Sigmoid colon (tissue), 7 donors: ENCODE results near the gene LPCAT1. TPM values are rescaled to one million over a fixed set of nuclear protein-coding genes. Genes with fewer than 3 reads are reported as not detected.

Experiments used
- DNase-seq: peaks from one replicate; pipeline ENCODE4 v3.0.0-alpha.2; 2019
- H3K27ac ChIP-seq, 4 donors: fragments of 200-600 bp; sonication (generic); one replicate each; pipeline ENCODE4 v1.5.1; 2016 to 2019; ENCODE audit warnings: mild to moderate bottlenecking in 1 of 4
- H3K27me3 ChIP-seq, 3 donors: fragments of 200-600 bp; sonication (generic); one replicate each; pipeline ENCODE4 v1.5.1; 2019; ENCODE audit warnings: mild to moderate bottlenecking in 1 of 3
- H3K36me3 ChIP-seq, 4 donors: fragments of 200-600 bp; sonication (generic); one replicate each; pipeline ENCODE4 v1.5.1; 2016 to 2019
- H3K4me1 ChIP-seq, 4 donors: fragments of 200-600 bp; sonication (generic); one replicate each; pipeline ENCODE4 v1.5.1; 2017 to 2019
- H3K4me3 ChIP-seq, 4 donors: fragments of 200-600 bp; sonication (generic); one replicate each; pipeline ENCODE4 v1.5.1; 2017 to 2019; ENCODE audit warnings: mild to moderate bottlenecking in 2 of 4, moderate library complexity in 1 of 4
- H3K9me3 ChIP-seq, 4 donors: fragments of 200-600 bp in 3 of 4; sonication (generic) in 3 of 4; one replicate each; pipeline versions ENCODE4 v1.5.1 to v1.6.1; 2013 to 2019
- EP300 ChIP-seq, 4 donors: sonication (generic); formaldehyde crosslinking; IDR thresholded peaks; one replicate each; pipeline ENCODE4 v1.6.1; 2017; ENCODE audit warnings: antibody characterized with exemption in 4 of 4
- POLR2A ChIP-seq, 2 donors: fragments of 450-650 bp; IDR thresholded peaks; one replicate each; pipeline ENCODE4 v1.6.1; 2016; ENCODE audit warnings: antibody characterized with exemption in 2 of 2, mild to moderate bottlenecking in 2 of 2, moderate library complexity in 2 of 2
- POLR2AphosphoS5 ChIP-seq, 4 donors: sonication (generic); formaldehyde crosslinking; IDR thresholded peaks; one replicate each; pipeline ENCODE4 v1.6.1; 2017; ENCODE audit warnings: antibody characterized with exemption in 4 of 4
- WGBS, 2 donors: extraction: QIAGEN DNeasy Blood & Tissue Kit; methylation state at CpG; one replicate each; pipeline ENCODE4 v1.1.7; 2013; 5-methylcytosine and 5-hydroxymethylcytosine counted together
- intact Hi-C: fragments of 100-400 bp; cut with DNase I; formaldehyde crosslinking; loops from one replicate; pipeline ENCODE4 v1.15.1; 2023
- polyA plus RNA-seq, 3 donors: library from polyadenylated mRNA; stranded (reverse); fragments of 200-250 nt; gene quantifications; one replicate each; pipeline ENCODE4 v1.2.3, GENCODE V29; 2013
- total RNA-seq, 4 donors: library from RNA; depleted of rRNA; stranded (reverse); fragments of >200 nt; gene quantifications; one replicate each; pipeline ENCODE4 v1.1.0, GENCODE V29; 2016
- TF ChIP-seq, protein P1 (sequence below), 4 experiments: fragments of 450-650 bp in 3 of 4; fragments of 200-600 bp in 1 of 4; IDR thresholded peaks; one replicate each; pipeline ENCODE4 v1.5.1; 2016 to 2019; ENCODE audit warnings: antibody characterized with exemption in 4 of 4, mild to moderate bottlenecking in 3 of 4, moderate library complexity in 2 of 4
- donor health status: healthy with polysubstance abuse.
- donor health status: Bipolar disorder and iron deficiency.
- donor health status: healthy.

The LPCAT1 gene
- total and polyA plus RNA-seq, 7 donors = 4.2 to 35.1 (median 22.2) TPM

DNA sequence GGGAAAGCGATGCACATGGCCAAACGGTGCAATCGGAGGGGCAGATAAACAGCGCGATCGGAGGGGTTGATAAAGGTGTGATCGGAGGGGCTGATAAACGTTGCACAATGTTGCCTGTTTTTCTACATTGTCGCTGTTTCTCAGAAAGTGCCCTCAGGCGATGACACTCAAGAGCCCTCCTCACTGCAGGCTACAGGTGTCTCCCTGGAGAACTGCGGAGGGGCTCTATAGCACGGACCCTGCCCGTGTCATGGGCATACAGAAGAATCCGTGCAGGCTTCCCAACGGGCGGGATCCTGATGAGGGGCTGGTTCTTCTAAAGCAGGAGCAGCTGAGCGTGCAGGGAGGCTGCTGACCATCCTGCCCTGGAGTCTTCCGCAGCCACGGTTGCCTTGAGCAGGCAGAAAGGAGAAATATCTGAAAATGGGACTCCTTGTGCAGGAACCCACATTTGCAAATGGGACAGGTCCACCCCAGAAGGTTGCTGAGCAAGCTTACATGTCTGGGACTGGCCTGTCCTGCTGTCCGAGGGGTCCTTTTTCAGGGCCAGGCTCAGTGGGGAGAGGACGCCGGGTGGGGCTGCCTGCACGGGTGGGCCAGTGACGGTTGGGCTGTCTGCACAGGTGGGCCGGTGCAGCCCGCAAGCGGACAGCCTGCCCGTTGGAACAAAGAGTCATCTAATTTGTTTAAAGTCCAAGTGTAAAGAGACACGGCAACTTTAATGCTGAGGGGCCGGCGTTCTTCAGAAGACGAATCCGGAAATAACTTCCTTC is 25.1 kb upstream of the LPCAT1 start:
- Histone ChIP-seq H3K27ac (no peak overlapping the region), H3K4me1 (no peaks in the 10 kb centered on the region), H3K9me3 (no peaks in the 10 kb centered on the region), H3K4me3 (no peak overlapping the region), H3K27me3 (peaks cover 0 to 20% (median 0%) of the 10 kb centered on the region in 3 donors), H3K36me3 (no peaks in the 10 kb centered on the region)
- no peak for DNase-seq
- WGBS, 2 donors = 63 to 83% methylated on average over 33 of the region's 33 CpGs
- TF ChIP-seq EP300 (IDR thresholded peaks at IDR 0.05) = no peak
- no peak for TF ChIP-seq POLR2AphosphoS5 (IDR thresholded peaks at IDR 0.05)
- TF ChIP-seq POLR2A (IDR thresholded peaks at IDR 0.05) = no peak
- intact Hi-C loops = no loop called here

DNA sequence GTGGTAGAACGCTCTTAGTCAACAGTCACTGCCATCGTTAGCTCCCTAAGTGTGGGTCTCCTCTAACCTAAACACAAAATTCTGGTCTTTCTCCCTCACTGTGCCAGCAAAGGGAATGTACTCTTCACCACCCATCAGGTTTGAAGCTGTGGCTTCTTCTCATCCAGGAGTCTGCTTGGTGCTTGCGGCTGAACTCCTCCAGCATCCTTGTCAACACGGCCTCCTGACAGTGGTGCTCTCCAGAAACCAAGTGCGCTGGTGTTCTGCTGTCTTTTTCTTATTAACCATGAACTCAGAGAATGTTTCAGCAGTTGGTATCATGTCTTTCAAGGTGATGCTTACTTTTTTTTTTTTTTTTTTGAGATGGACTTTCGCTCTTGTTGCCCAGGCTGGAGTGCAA is 23.9 kb upstream of the LPCAT1 start:
- no peak for DNase-seq
- Histone ChIP-seq H3K4me1 (peaks cover 0 to 3% (median 0%) of the 10 kb centered on the region in 4 donors), H3K9me3 (no peaks in the 10 kb centered on the region), H3K27ac (no peak overlapping the region), H3K27me3 (peaks cover 0 to 20% (median 0%) of the 10 kb centered on the region in 3 donors), H3K36me3 (no peaks in the 10 kb centered on the region), H3K4me3 (no peak overlapping the region)
- no peak for TF ChIP-seq POLR2AphosphoS5 (IDR thresholded peaks at IDR 0.05)
- TF ChIP-seq, protein P1, sequence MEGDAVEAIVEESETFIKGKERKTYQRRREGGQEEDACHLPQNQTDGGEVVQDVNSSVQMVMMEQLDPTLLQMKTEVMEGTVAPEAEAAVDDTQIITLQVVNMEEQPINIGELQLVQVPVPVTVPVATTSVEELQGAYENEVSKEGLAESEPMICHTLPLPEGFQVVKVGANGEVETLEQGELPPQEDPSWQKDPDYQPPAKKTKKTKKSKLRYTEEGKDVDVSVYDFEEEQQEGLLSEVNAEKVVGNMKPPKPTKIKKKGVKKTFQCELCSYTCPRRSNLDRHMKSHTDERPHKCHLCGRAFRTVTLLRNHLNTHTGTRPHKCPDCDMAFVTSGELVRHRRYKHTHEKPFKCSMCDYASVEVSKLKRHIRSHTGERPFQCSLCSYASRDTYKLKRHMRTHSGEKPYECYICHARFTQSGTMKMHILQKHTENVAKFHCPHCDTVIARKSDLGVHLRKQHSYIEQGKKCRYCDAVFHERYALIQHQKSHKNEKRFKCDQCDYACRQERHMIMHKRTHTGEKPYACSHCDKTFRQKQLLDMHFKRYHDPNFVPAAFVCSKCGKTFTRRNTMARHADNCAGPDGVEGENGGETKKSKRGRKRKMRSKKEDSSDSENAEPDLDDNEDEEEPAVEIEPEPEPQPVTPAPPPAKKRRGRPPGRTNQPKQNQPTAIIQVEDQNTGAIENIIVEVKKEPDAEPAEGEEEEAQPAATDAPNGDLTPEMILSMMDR (IDR thresholded peaks at IDR 0.05) = no peak
- TF ChIP-seq POLR2A (IDR thresholded peaks at IDR 0.05) = no peak
- TF ChIP-seq EP300 (IDR thresholded peaks at IDR 0.05) = no peak
- intact Hi-C loops = no loop called here
- WGBS, 2 donors = 94 to 97% methylated on average over 6 of the region's 6 CpGs

DNA sequence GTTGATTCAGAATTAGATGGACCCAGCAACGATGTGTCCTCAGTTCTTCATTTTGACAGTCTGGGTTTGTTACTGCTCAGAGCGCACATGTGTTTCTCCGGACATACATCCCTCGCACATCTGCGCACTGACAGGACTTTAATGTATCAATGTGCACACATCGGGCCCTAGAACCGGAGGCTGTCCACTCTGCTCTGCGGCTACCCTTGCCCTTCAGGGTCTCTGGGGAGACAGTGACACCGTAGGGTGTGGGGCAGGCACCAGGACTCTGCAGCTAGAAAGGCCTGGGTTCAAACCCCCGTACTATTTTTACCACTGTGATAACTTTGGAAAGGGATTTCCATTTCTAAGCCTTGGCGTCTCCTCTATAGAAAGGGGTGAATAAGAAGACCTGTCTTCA is 23.5 kb upstream of the LPCAT1 start:
- H3K4me1 ChIP-seq = peaks cover 0 to 7% (median 0%) of the 10 kb centered on the region in 4 donors
- H3K36me3 ChIP-seq = no peaks in the 10 kb centered on the region
- intact Hi-C loops = no loop called here
- DNase-seq = peak; percentile 22
- H3K9me3 ChIP-seq = no peaks in the 10 kb centered on the region
- H3K27me3 ChIP-seq = peaks cover 0 to 20% (median 0%) of the 10 kb centered on the region in 3 donors
- H3K4me3 ChIP-seq = no peak overlapping the region
- no peak overlapping the region for H3K27ac ChIP-seq
- TF ChIP-seq POLR2A (IDR thresholded peaks at IDR 0.05) (no peak), POLR2AphosphoS5 (IDR thresholded peaks at IDR 0.05) (no peak), EP300 (IDR thresholded peaks at IDR 0.05) (no peak)
- TF ChIP-seq, protein P1 (IDR thresholded peaks at IDR 0.05) = no peak
- 95% methylated on average over 11 of the region's 11 CpGs for WGBS, 2 donors

DNA sequence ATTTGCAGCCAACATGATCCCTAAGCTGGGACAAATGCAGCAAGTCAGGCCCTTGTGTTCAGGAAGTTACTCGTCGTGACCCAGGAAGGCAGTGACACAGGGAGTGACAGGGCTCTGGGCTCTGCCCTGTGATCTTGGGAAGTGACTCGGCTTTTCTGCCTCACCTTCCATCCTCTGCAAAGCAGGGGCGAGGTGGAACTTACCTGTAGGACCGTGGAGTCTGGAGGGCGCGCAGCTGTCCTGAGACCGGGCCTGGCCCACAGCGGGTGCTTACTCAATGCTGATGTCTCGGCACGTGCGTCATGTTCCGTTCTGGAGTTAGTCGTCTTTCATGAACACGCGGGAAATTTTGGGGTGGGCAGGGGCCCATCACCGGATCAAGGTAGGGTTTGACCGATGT is 22.8 kb upstream of the LPCAT1 start:
- Histone ChIP-seq H3K4me1 (peaks cover 0 to 14% (median 3%) of the 10 kb centered on the region in 4 donors), H3K36me3 (no peaks in the 10 kb centered on the region), H3K4me3 (no peak overlapping the region), H3K27ac (no peak overlapping the region), H3K9me3 (no peaks in the 10 kb centered on the region), H3K27me3 (peaks cover 0 to 20% (median 0%) of the 10 kb centered on the region in 3 donors)
- intact Hi-C loops = no loop called here
- peak; percentile 62 for DNase-seq
- TF ChIP-seq POLR2AphosphoS5 (IDR thresholded peaks at IDR 0.05) (no peak), EP300 (IDR thresholded peaks at IDR 0.05) (no peak), POLR2A (IDR thresholded peaks at IDR 0.05) (no peak)
- TF ChIP-seq, protein P1 (IDR thresholded peaks at IDR 0.05) = no peak
- WGBS, 2 donors = 88 to 90% methylated on average over 18 of the region's 18 CpGs

DNA sequence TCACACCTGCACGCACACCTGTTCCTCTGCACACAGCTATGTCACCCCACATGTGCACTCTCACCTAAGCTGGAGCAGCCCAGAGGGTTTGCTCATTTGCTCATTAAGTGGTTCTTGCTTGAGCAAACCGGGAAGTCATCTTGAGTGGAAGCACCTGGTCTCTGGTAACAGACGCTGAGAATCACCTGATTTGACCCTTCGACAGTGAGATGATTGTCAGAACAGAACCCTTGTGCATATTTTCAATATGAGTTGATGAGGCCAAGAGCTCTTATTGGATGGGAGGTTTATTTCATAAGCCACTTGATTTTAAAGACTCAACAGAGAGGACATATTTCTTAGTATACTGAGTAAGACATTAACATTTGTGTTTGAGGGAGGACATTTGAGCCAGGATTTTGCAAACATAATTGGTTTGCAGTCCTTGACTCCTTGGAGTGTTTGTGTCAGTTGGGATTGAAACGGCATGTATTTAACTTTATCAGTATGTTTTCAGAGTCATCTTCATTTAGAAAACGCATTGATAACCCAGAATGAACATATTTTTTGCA is 22.1 kb upstream of the LPCAT1 start:
- no peak for DNase-seq

More for the DNA sequence above, 22.1 kb upstream of the LPCAT1 start:
- Histone ChIP-seq H3K36me3 (no peaks in the 10 kb centered on the region), H3K27ac (no peak overlapping the region), H3K4me3 (no peak overlapping the region), H3K27me3 (peaks cover 0 to 20% (median 0%) of the 10 kb centered on the region in 3 donors), H3K9me3 (no peaks in the 10 kb centered on the region), H3K4me1 (peaks cover 0 to 15% (median 3%) of the 10 kb centered on the region in 4 donors)
- intact Hi-C loops = no loop called here
- TF ChIP-seq, protein P1 (IDR thresholded peaks at IDR 0.05) = no peak
- TF ChIP-seq POLR2A (IDR thresholded peaks at IDR 0.05) = no peak
- TF ChIP-seq EP300 (IDR thresholded peaks at IDR 0.05) = no peak
- no peak for TF ChIP-seq POLR2AphosphoS5 (IDR thresholded peaks at IDR 0.05)
- WGBS, 2 donors = 42 to 63% methylated on average over 6 of the region's 6 CpGs
